ENCODE results near the gene DCTPP1.

The DCTPP1 gene

DNA sequence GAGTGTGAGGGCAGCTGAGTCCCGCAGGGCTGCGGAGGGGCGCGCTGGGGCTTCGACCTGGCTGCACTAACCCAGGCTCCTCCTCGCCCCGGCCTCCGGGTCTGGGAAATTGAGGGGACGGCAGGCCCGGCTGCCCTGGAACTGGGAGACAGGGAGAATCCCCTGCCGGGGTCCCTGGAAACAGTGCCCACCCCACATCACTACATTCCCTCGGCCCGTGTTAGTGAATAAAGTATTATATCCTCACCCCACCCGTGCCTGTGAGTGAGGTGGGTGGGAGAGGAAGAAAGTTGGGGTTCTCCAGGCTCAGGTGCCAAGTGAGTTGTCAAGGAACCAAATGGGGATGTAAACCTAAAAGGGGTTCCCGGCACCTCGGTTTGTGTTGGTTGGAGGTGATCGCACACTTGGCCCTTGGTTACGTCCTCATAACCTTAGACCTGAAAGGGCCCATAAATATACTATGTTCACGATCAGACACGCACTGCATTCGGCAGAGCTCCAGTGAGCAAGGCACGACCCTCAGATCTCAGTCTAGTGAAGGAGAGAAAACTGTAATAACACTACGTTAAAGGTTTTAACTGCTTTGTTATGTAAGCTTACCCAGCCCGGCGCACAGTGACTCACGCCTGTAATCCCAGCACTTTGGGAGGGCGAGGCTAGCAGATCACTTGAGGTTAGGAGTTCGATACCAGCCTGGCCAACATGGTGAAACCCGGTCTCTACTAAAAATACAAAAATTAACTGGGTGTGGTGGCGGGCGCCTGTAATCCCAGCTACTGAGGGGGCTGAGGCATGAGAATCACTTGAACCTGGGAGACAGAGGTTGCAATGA, 11.3 kb downstream of the DCTPP1 start:
- Histone ChIP-seq H3K27ac (peak overlapping the region; percentile 75), H3K36me3 (no peaks in the 10 kb centered on the region), H3K4me3 (ENCODE audit: low read depth in 1 of 2, low read length in 1 of 2) (peak overlapping the region; percentile 84 to 87), H3K4me1 (ENCODE audit: control insufficient read depth in 1 of 2, insufficient read depth in 1 of 2, low read depth in 1 of 2, low read length in 1 of 2) (peaks cover 15 to 18% of the 10 kb centered on the region in 2 experiments), H3K27me3 (no peaks in the 10 kb centered on the region), H3K9me3 (no peaks in the 10 kb centered on the region)
- TF ChIP-seq, protein P1, sequence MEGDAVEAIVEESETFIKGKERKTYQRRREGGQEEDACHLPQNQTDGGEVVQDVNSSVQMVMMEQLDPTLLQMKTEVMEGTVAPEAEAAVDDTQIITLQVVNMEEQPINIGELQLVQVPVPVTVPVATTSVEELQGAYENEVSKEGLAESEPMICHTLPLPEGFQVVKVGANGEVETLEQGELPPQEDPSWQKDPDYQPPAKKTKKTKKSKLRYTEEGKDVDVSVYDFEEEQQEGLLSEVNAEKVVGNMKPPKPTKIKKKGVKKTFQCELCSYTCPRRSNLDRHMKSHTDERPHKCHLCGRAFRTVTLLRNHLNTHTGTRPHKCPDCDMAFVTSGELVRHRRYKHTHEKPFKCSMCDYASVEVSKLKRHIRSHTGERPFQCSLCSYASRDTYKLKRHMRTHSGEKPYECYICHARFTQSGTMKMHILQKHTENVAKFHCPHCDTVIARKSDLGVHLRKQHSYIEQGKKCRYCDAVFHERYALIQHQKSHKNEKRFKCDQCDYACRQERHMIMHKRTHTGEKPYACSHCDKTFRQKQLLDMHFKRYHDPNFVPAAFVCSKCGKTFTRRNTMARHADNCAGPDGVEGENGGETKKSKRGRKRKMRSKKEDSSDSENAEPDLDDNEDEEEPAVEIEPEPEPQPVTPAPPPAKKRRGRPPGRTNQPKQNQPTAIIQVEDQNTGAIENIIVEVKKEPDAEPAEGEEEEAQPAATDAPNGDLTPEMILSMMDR (IDR thresholded peaks at IDR 0.05): no peak

DNA sequence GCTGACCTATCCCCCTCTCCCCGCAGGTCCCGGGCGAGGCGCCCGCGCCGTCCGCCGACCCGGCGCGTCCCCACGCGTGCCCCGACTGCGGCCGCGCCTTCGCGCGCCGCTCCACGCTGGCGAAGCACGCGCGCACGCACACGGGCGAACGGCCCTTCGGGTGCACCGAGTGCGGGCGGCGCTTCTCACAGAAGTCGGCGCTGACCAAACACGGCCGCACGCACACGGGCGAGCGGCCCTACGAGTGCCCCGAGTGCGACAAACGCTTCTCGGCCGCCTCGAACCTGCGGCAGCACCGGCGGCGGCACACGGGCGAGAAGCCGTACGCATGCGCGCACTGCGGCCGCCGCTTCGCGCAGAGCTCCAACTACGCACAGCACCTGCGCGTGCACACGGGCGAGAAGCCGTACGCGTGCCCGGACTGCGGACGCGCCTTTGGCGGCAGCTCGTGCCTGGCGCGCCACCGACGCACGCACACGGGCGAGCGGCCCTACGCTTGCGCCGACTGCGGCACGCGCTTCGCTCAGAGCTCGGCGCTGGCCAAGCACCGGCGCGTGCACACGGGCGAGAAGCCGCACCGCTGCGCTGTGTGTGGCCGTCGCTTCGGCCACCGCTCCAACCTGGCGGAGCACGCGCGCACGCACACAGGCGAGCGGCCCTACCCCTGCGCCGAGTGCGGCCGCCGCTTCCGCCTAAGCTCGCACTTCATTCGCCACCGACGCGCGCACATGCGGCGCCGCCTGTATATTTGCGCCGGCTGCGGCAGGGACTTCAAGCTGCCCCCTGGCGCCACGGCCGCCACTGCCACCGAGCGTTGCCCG, 12.1 kb downstream of the DCTPP1 start:
- peak overlapping the region; percentile 84 to 87 for H3K4me3 ChIP-seq (ENCODE audit: low read depth in 1 of 2, low read length in 1 of 2)
- no peaks in the 10 kb centered on the region for H3K27me3 ChIP-seq
- H3K9me3 ChIP-seq: no peaks in the 10 kb centered on the region
- TF ChIP-seq, protein P1 (IDR thresholded peaks at IDR 0.05): no peak
- H3K36me3 ChIP-seq: no peaks in the 10 kb centered on the region
- H3K27ac ChIP-seq: peak overlapping the region; percentile 75
- H3K4me1 ChIP-seq (ENCODE audit: control insufficient read depth in 1 of 2, insufficient read depth in 1 of 2, low read depth in 1 of 2, low read length in 1 of 2): peaks cover 15 to 18% of the 10 kb centered on the region in 2 experiments

DNA sequence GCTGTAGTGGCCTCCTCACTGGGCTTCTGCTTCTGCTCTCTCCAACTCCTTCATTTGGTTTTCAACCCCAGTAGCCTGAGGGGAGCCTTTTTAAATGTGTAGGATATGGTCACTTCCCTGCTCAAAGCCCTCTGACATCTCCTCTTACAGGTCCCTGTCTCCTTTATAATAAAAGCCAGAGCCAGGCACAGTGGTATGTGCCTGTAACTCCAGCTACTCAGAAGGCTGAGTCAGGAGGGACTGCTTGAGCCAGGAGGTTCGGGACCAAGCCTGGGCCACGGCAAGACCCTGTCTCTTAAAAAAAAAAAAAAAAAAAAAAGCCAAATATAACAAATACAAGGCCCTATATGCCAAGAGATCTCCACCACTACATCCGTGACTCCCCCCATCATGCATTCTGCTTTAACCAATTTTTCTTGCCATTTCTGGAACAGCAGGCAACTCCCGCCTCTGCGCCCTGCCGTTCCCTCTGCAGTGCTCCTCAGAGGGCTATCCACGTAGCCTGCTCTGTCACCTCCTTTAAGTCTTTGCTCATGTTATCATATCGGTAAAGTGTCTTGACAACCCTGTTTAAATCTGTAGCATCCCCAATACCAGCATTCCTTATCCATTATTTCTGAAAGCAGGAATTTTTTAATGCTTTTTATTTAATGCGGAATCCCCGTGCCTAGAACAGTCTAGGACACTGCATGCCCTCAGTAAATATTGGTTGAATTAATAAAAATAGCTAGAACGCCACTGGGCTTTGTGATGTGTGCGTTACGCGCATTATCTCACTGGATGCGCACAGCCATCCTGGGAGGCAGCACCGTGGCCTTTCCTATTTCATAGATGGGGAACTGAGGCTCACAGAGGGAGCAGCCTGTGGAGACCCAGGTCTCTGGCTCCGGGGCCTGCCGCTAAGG, 13.0 kb downstream of the DCTPP1 start:
- peak overlapping the region; percentile 84 to 87 for H3K4me3 ChIP-seq (ENCODE audit: low read depth in 1 of 2, low read length in 1 of 2)
- no peaks in the 10 kb centered on the region for H3K36me3 ChIP-seq
- peaks cover 15 to 18% of the 10 kb centered on the region in 2 experiments for H3K4me1 ChIP-seq (ENCODE audit: control insufficient read depth in 1 of 2, insufficient read depth in 1 of 2, low read depth in 1 of 2, low read length in 1 of 2)
- no peaks in the 10 kb centered on the region for H3K27me3 ChIP-seq
- peak overlapping the region; percentile 75 for H3K27ac ChIP-seq
- TF ChIP-seq, protein P1 (IDR thresholded peaks at IDR 0.05): no peak
- H3K9me3 ChIP-seq: no peaks in the 10 kb centered on the region

DNA sequence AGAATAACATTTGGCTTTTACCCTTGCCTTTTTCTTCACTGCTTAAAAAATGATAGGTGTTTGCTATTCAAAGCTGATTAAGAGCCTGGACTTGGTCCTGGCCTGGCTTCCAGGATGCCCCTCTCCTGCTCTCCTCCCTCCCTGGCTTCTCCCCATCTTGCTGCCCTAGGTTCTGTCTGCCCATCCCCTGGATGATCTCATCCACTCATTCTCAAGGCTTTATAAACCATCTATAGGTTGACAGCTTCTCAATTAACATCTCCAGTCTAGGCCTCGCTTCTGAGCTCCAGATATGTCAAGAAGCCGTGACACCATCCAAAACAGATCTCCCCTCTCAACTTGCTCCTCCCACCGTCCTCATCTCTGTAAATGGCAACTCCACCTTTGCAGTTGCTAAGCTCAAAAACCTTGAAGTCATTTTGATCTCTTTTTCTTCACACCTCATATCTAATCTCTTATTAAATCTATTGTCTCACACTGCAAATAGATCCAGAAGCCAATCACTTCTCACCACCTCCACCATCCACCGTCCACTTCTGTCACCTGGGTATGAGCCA, 13.7 kb downstream of the DCTPP1 start:
- Histone ChIP-seq H3K4me3 (ENCODE audit: low read depth in 1 of 2, low read length in 1 of 2) (no peak overlapping the region), H3K4me1 (ENCODE audit: control insufficient read depth in 1 of 2, insufficient read depth in 1 of 2, low read depth in 1 of 2, low read length in 1 of 2) (peaks cover 15 to 18% of the 10 kb centered on the region in 2 experiments), H3K27me3 (no peaks in the 10 kb centered on the region), H3K27ac (no peak overlapping the region), H3K9me3 (no peaks in the 10 kb centered on the region), H3K36me3 (no peaks in the 10 kb centered on the region)
- TF ChIP-seq, protein P1 (IDR thresholded peaks at IDR 0.05): no peak

DNA sequence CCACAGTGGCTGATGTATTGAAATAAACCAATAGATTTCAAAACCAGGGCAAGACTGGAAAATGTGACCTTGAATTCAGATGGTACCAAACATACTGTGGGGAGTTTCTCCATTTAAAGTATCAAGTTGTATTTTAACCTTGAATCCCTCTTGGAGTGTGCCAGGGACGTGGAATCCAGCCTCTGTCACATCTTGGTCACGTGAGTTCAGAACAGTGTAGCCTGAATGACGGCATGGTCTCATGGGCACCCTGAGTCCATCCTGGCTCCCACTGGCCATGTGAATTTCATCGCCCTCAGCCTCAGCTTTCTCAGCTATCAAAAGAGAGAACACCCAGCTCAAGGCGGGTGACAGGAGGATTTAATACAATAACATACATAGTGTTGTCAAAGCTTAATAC, 15.7 kb downstream of the DCTPP1 start:
- Histone ChIP-seq H3K27me3 (no peaks in the 10 kb centered on the region), H3K9me3 (no peaks in the 10 kb centered on the region), H3K27ac (no peak overlapping the region), H3K36me3 (no peaks in the 10 kb centered on the region), H3K4me3 (ENCODE audit: low read depth in 1 of 2, low read length in 1 of 2) (no peak overlapping the region), H3K4me1 (ENCODE audit: control insufficient read depth in 1 of 2, insufficient read depth in 1 of 2, low read depth in 1 of 2, low read length in 1 of 2) (peaks cover 15 to 25% of the 10 kb centered on the region in 2 experiments)
- TF ChIP-seq, protein P1 (IDR thresholded peaks at IDR 0.05): no peak
